SU-DHL-6 (cell line): Measurements from ENCODE around the gene DPP10.

Experiments
- H2AFZ ChIP-seq: fragments of 200-600 bp; sonication (generic); 2 replicates; pipeline ENCODE4 v1.6.1; 2014; ENCODE audit warnings: low read depth, mild to moderate bottlenecking, moderate library complexity, mixed read lengths, antibody characterized with exemption, low read length; ENCODE audit not compliant: severe bottlenecking
- H3F3A ChIP-seq: fragments of 200-600 bp; shearing (Covaris generic); 2 replicates; pipeline ENCODE4 v1.6.0; 2016; ENCODE audit warnings: antibody characterized with exemption, mild to moderate bottlenecking; ENCODE audit not compliant: insufficient read depth
- H3K27ac ChIP-seq: fragments of 200-600 bp; sonication (generic); 2 replicates; pipeline ENCODE4 v1.5.1; 2016; ENCODE audit warnings: low read depth, mild to moderate bottlenecking, low read length, moderate library complexity, mixed read lengths
- H3K27me3 ChIP-seq: fragments of 200-600 bp; sonication (generic), shearing (Covaris generic); 2 replicates; pipeline ENCODE4 v1.6.0; 2014; ENCODE audit warnings: mild to moderate bottlenecking, low read length
- H3K36me3 ChIP-seq: fragments of 200-600 bp; sonication (generic); 2 replicates; pipeline ENCODE4 v1.6.1; 2014; ENCODE audit warnings: mild to moderate bottlenecking, low read length, mixed read lengths
- H3K4me2 ChIP-seq: fragments of 300-600, 200-600 bp; shearing (Covaris generic), sonication (generic); 2 replicates; pipeline ENCODE4 v1.6.0; 2014; ENCODE audit warnings: low read length, low read depth, mild to moderate bottlenecking; ENCODE audit not compliant: poor library complexity, severe bottlenecking
- H3K4me3 ChIP-seq: fragments of 200-600 bp; sonication (generic); 2 replicates; pipeline ENCODE4 v1.5.1; 2014; ENCODE audit warnings: antibody characterized with exemption, low read length, mild to moderate bottlenecking, mixed read lengths; ENCODE audit not compliant: insufficient read depth, poor library complexity, severe bottlenecking
- H3K79me2 ChIP-seq: fragments of 200-600 bp; sonication (generic); 2 replicates; pipeline ENCODE4 v1.6.1; 2014; ENCODE audit warnings: mild to moderate bottlenecking, low read length, moderate library complexity; ENCODE audit not compliant: insufficient read depth
- H3K9ac ChIP-seq: fragments of 200-600 bp; sonication (generic); 2 replicates; pipeline ENCODE4 v1.7.0; 2014; ENCODE audit warnings: mild to moderate bottlenecking, low read length
- H3K9me2 ChIP-seq: fragments of 200-600 bp; sonication (generic); replicated peaks from 2 replicates; pipeline ENCODE4 v1.6.1; 2014; ENCODE audit warnings: low read length; ENCODE audit not compliant: insufficient read depth
- H3K9me3 ChIP-seq: fragments of 200-600 bp; sonication (generic); 2 replicates; pipeline ENCODE4 v1.6.1; 2014; ENCODE audit warnings: low read length, mixed read lengths; ENCODE audit not compliant: insufficient read depth
- H4K20me1 ChIP-seq: fragments of 200-600 bp; sonication (generic); 2 replicates; pipeline ENCODE4 v1.6.1; 2014; ENCODE audit warnings: low read depth, mild to moderate bottlenecking, antibody characterized with exemption, low read length, moderate library complexity, mixed read lengths
- CTCF ChIP-seq: fragments of 200-600 bp; sonication (generic); IDR thresholded peaks from one replicate; pipeline ENCODE4 v1.5.1; 2017; ENCODE audit warnings: antibody characterized with exemption, mild to moderate bottlenecking, low read length, moderate library complexity; ENCODE audit not compliant: insufficient read depth, poor library complexity, severe bottlenecking
- EZH2phosphoT487 ChIP-seq: fragments of 200-600 bp; sonication (generic), shearing (Covaris generic); conservative IDR thresholded peaks from 2 replicates; pipeline ENCODE4 v1.6.1; 2018; ENCODE audit warnings: mild to moderate bottlenecking, antibody characterized with exemption, low read length, moderate library complexity, mixed read lengths

The DPP10 gene

GRCh38 chr2:114659880-114660279, 217.4 kb downstream of the DPP10 start:
- Histone ChIP-seq H3K9ac (no peak overlapping the region), H3K4me2 (no peak overlapping the region), H4K20me1 (no peaks in the 10 kb centered on the region), H3K27me3 (no peaks in the 10 kb centered on the region), H2AFZ (no peak overlapping the region), H3K9me2 (no peaks in the 10 kb centered on the region), H3K27ac (no peak overlapping the region), H3K79me2 (no peaks in the 10 kb centered on the region), H3F3A (no peaks in the 10 kb centered on the region), H3K4me3 (no peak overlapping the region), H3K9me3 (no peaks in the 10 kb centered on the region), H3K36me3 (no peaks in the 10 kb centered on the region)
- TF ChIP-seq CTCF, result no peak
- TF ChIP-seq EZH2phosphoT487, result no peak

- no peaks in the 10 kb centered on the region for H3K27me3 ChIP-seq
- H3F3A ChIP-seq, result no peaks in the 10 kb centered on the region
- H2AFZ ChIP-seq, result no peak overlapping the region
- H3K27ac ChIP-seq, result no peak overlapping the region
- H4K20me1 ChIP-seq, result no peaks in the 10 kb centered on the region
- no peaks in the 10 kb centered on the region for H3K79me2 ChIP-seq
- TF ChIP-seq CTCF, result no peak
- TF ChIP-seq EZH2phosphoT487, result no peak
- no peak overlapping the region for H3K4me3 ChIP-seq
- H3K9me3 ChIP-seq, result no peaks in the 10 kb centered on the region
- H3K36me3 ChIP-seq, result no peaks in the 10 kb centered on the region
- no peaks in the 10 kb centered on the region for H3K9me2 ChIP-seq
- no peak overlapping the region for H3K4me2 ChIP-seq
- no peak overlapping the region for H3K9ac ChIP-seq
Measured at GRCh38 chr2:114661971-114662939, 219.8 kb downstream of the DPP10 start.

GRCh38 chr2:114668415-114668814, 226.0 kb downstream of the DPP10 start:
- Histone ChIP-seq H2AFZ (no peak overlapping the region), H3K9me3 (no peaks in the 10 kb centered on the region), H4K20me1 (no peaks in the 10 kb centered on the region), H3K9ac (no peak overlapping the region), H3K36me3 (no peaks in the 10 kb centered on the region), H3K4me2 (no peak overlapping the region), H3K79me2 (no peaks in the 10 kb centered on the region), H3K9me2 (no peaks in the 10 kb centered on the region), H3K4me3 (no peak overlapping the region), H3F3A (no peaks in the 10 kb centered on the region), H3K27ac (no peak overlapping the region), H3K27me3 (no peaks in the 10 kb centered on the region)
- TF ChIP-seq CTCF, result no peak
- TF ChIP-seq EZH2phosphoT487, result no peak
